Osteocyte (in vitro differentiated cells): ENCODE data around the gene SAMSN1. TPM values are rescaled to one million over a fixed set of nuclear protein-coding genes. Genes with fewer than 3 reads are reported as not detected.
"Not testable (repeated sequence)": the region's sequence is repeated elsewhere in the genome, so short reads cannot be mapped to it uniquely, and the experiment has no call there.

Experiments used
- DNase-seq: peaks from one replicate; pipeline ENCODE4 v3.0.0; 2021; ENCODE audit warnings: mixed read lengths; ENCODE audit not compliant: unreplicated experiment; ENCODE audit errors: extremely low spot score
- H3K27ac Mint-ChIP-seq: one replicate; pipeline ENCODE4 v1.8.0; 2021; ENCODE audit warnings: mild to moderate bottlenecking, mixed read lengths; ENCODE audit not compliant: unreplicated experiment
- H3K27me3 Mint-ChIP-seq: one replicate; pipeline ENCODE4 v1.8.0; 2021; ENCODE audit warnings: mixed read lengths; ENCODE audit not compliant: unreplicated experiment
- H3K36me3 Mint-ChIP-seq: one replicate; pipeline ENCODE4 v1.8.0; 2021; ENCODE audit warnings: mixed read lengths; ENCODE audit not compliant: unreplicated experiment
- H3K4me1 Mint-ChIP-seq: one replicate; pipeline ENCODE4 v1.8.0; 2021; ENCODE audit warnings: mixed read lengths; ENCODE audit not compliant: unreplicated experiment
- H3K4me3 Mint-ChIP-seq: one replicate; pipeline ENCODE4 v1.8.0; 2021; ENCODE audit warnings: mild to moderate bottlenecking, moderate library complexity, mixed read lengths; ENCODE audit not compliant: unreplicated experiment
- H3K9me3 Mint-ChIP-seq: one replicate; pipeline ENCODE4 v1.8.0; 2021; ENCODE audit warnings: mixed read lengths; ENCODE audit not compliant: unreplicated experiment
- CTCF ChIP-seq: fragments of 200-600 bp; sonication (generic); IDR thresholded peaks from 2 replicates; pipeline ENCODE4 v1.5.0; 2021; ENCODE audit warnings: antibody characterized with exemption, mild to moderate bottlenecking, moderate library complexity
- total RNA-seq: library from RNA; stranded (reverse); gene quantifications from 2 replicates; pipeline ENCODE4 v1.2.1, GENCODE V29; 2021

Gene SAMSN1
- total RNA-seq, 1 donor from 2014 or later, result not detected

GRCh38 chr21:14547834-14548513, 1.9 kb upstream of the SAMSN1 start:
- no peaks in the 10 kb centered on the region for H3K36me3 Mint-ChIP-seq

GRCh38 chr21:14546719-14547118, 604 bp upstream of the SAMSN1 start:
- not testable (repeated sequence) for H3K4me1 Mint-ChIP-seq, DNase-seq, H3K4me3 Mint-ChIP-seq, H3K36me3 Mint-ChIP-seq, H3K27me3 Mint-ChIP-seq, H3K27ac Mint-ChIP-seq
- H3K9me3 Mint-ChIP-seq, result peaks cover 16% of the 10 kb centered on the region

More at GRCh38 chr21:14547834-14548513, 1.9 kb upstream of the SAMSN1 start:
- no peak overlapping the region for H3K27ac Mint-ChIP-seq
- no peak for DNase-seq
- no peaks in the 10 kb centered on the region for H3K4me1 Mint-ChIP-seq
- no peak overlapping the region for H3K4me3 Mint-ChIP-seq
- peaks cover 17% of the 10 kb centered on the region for H3K9me3 Mint-ChIP-seq
- TF ChIP-seq CTCF, result no peak
- H3K27me3 Mint-ChIP-seq, result no peaks in the 10 kb centered on the region

- H3K27ac Mint-ChIP-seq, result no peak overlapping the region
- H3K4me3 Mint-ChIP-seq, result no peak overlapping the region
- H3K27me3 Mint-ChIP-seq, result no peaks in the 10 kb centered on the region
- no peaks in the 10 kb centered on the region for H3K36me3 Mint-ChIP-seq
- H3K4me1 Mint-ChIP-seq, result no peaks in the 10 kb centered on the region
- no peak for DNase-seq
- no peak for TF ChIP-seq CTCF
- H3K9me3 Mint-ChIP-seq, result peaks cover 16% of the 10 kb centered on the region
Measured at GRCh38 chr21:14543983-14544382, 2.1 kb downstream of the SAMSN1 start.

- Mint-ChIP-seq H3K4me1 (no peaks in the 10 kb centered on the region), H3K4me3 (no peak overlapping the region), H3K9me3 (peaks cover 24% of the 10 kb centered on the region), H3K36me3 (no peaks in the 10 kb centered on the region), H3K27me3 (no peaks in the 10 kb centered on the region), H3K27ac (no peak overlapping the region)
- DNase-seq, result no peak
- TF ChIP-seq CTCF, result no peak
Measured at GRCh38 chr21:14542638-14543037, 3.5 kb downstream of the SAMSN1 start.

- Mint-ChIP-seq H3K9me3 (peaks cover 29% of the 10 kb centered on the region), H3K36me3 (no peaks in the 10 kb centered on the region), H3K27ac (no peak overlapping the region), H3K4me1 (no peaks in the 10 kb centered on the region), H3K4me3 (no peak overlapping the region), H3K27me3 (no peaks in the 10 kb centered on the region)
- DNase-seq, result no peak
- no peak for TF ChIP-seq CTCF
Measured at GRCh38 chr21:14541841-14542490, 4.1 kb downstream of the SAMSN1 start.
